ENCODE data around the gene IHH. TPM values are rescaled to one million over a fixed set of nuclear protein-coding genes. Genes with fewer than 3 reads are reported as not detected.

Gene IHH
- total RNA-seq, 1 experiment from 2014 or later: not detected

DNA sequence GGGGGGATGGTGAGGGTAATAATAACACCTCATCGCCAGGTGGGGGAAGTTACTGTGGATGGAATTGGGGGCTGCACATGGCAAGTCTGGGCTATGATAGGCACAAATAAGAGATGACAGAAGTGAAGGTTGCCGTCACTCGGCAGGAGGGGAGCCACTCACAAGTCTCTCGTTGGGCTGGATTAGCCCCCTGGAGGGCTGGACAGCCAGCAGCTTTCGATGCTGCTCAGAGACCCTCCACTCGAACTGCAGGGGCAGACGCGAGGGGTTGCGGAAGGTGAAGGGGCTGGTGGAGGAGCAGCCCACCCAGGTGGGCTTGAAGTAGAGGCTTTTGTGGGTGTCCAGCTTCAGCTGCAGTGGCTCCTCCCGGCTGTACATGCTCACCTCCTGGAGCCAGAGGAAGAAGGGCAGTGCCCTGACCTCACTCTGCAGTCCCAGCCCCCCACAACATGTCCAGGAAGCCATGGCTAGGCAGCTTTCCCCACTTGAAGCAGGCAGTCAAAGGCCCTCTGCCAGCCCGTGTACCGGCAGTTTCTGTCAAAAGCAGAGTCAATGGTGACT is 37.6 kb downstream of the IHH start:
- H3K4me2 ChIP-seq (ENCODE audit: insufficient read depth, insufficient read length, low read length): no peak overlapping the region
- no peak overlapping the region for H2BK5ac ChIP-seq (ENCODE audit: insufficient read length, low read length)
- no peak overlapping the region for H4K8ac ChIP-seq (replicated peaks; ENCODE audit: insufficient read length, low read depth, low read length)
- H3K79me1 ChIP-seq (ENCODE audit: insufficient read depth, low read depth, low read length, poor library complexity, severe bottlenecking): no peaks in the 10 kb centered on the region
- no peaks in the 10 kb centered on the region for H4K20me1 ChIP-seq (ENCODE audit: control insufficient read depth, insufficient read depth, insufficient read length)
- H3K27me3 Mint-ChIP-seq (ENCODE audit: low read depth): peaks cover 17% of the 10 kb centered on the region
- DNase-seq: no peak
- no peak overlapping the region for H3T11ph ChIP-seq (ENCODE audit: low read length)
- no peaks in the 10 kb centered on the region for H3K36me3 Mint-ChIP-seq (ENCODE audit: insufficient read depth in 1 of 3, low read depth in 3 of 3)
- H3K9ac ChIP-seq (ENCODE audit: extremely low read depth, insufficient read length, low read length): no peak overlapping the region
- no peak overlapping the region for H3K4ac ChIP-seq (ENCODE audit: low read depth, low read length)
- H3K27ac Mint-ChIP-seq: peak overlapping the region in 1 of 3 experiments; percentile 91; a peak in 1 of 7 replicates
- H3K9me3 ChIP-seq (ENCODE audit: control insufficient read depth, low read depth, low read length): no peaks in the 10 kb centered on the region
- H3K79me2 ChIP-seq (ENCODE audit: insufficient read depth, low read length): no peaks in the 10 kb centered on the region
- H3K23ac ChIP-seq (ENCODE audit: insufficient read length, low read depth, low read length): no peak overlapping the region
- H2BK20ac ChIP-seq (ENCODE audit: low read depth, low read length, poor library complexity, severe bottlenecking): no peak overlapping the region
- H2BK15ac ChIP-seq (ENCODE audit: low read depth, low read length): no peak overlapping the region
- no peak overlapping the region for H2AK5ac ChIP-seq (ENCODE audit: insufficient read length, low read length)
- H2AFZ ChIP-seq (ENCODE audit: low read length): no peak overlapping the region
- H3K9me3 Mint-ChIP-seq: no peaks in the 10 kb centered on the region
- no peak overlapping the region for H3K27ac ChIP-seq (ENCODE audit: insufficient read length, low read depth, low read length)
- TF ChIP-seq, protein P1, sequence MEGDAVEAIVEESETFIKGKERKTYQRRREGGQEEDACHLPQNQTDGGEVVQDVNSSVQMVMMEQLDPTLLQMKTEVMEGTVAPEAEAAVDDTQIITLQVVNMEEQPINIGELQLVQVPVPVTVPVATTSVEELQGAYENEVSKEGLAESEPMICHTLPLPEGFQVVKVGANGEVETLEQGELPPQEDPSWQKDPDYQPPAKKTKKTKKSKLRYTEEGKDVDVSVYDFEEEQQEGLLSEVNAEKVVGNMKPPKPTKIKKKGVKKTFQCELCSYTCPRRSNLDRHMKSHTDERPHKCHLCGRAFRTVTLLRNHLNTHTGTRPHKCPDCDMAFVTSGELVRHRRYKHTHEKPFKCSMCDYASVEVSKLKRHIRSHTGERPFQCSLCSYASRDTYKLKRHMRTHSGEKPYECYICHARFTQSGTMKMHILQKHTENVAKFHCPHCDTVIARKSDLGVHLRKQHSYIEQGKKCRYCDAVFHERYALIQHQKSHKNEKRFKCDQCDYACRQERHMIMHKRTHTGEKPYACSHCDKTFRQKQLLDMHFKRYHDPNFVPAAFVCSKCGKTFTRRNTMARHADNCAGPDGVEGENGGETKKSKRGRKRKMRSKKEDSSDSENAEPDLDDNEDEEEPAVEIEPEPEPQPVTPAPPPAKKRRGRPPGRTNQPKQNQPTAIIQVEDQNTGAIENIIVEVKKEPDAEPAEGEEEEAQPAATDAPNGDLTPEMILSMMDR (conservative IDR thresholded peaks at IDR 0.05): no peak
- H4K5ac ChIP-seq (ENCODE audit: insufficient read length, low read depth, low read length): no peak overlapping the region
- H3K27me3 ChIP-seq (ENCODE audit: insufficient read depth, low read length): no peaks in the 10 kb centered on the region; the same call in 1 of the 2 replicates
- no peak overlapping the region for H2BK12ac ChIP-seq (ENCODE audit: insufficient read length, low read depth, low read length)
- no CpG with 5 or more reads among the region's 12 CpGs for WGBS (ENCODE audit: extremely low coverage, insufficient read length, low lambda C conversion rate)
- peaks cover 6 to 7% of the 10 kb centered on the region in 2 experiments for H3K4me1 Mint-ChIP-seq
- no peak overlapping the region for H4K91ac ChIP-seq (ENCODE audit: insufficient read length, low read depth, low read length)
- no peak overlapping the region for H3K56ac ChIP-seq (ENCODE audit: insufficient read length, low read depth, low read length)
- no peaks in the 10 kb centered on the region for H3K4me1 ChIP-seq (ENCODE audit: insufficient read depth, low read length)
- no peaks in the 10 kb centered on the region for H3K23me2 ChIP-seq (ENCODE audit: insufficient read length, low read depth, low read length, poor library complexity, severe bottlenecking)
- H3K4me3 Mint-ChIP-seq: no peak overlapping the region
- no peak overlapping the region for H3K14ac ChIP-seq (ENCODE audit: insufficient read depth, low read length)
- H3K18ac ChIP-seq (ENCODE audit: insufficient read length, low read depth, low read length): no peak overlapping the region
- no peak overlapping the region for H2BK120ac ChIP-seq (ENCODE audit: low read depth, low read length, poor library complexity, severe bottlenecking)
